Measurements from ENCODE around the gene UNC80. TPM values are rescaled to one million over a fixed set of nuclear protein-coding genes. Genes with fewer than 3 reads are reported as not detected.

The UNC80 gene
- polyA plus RNA-seq, 1 donor (not counting 4 experiments of a cell fraction or from before 2014, with no cell fraction given) = 0.13 TPM

DNA sequence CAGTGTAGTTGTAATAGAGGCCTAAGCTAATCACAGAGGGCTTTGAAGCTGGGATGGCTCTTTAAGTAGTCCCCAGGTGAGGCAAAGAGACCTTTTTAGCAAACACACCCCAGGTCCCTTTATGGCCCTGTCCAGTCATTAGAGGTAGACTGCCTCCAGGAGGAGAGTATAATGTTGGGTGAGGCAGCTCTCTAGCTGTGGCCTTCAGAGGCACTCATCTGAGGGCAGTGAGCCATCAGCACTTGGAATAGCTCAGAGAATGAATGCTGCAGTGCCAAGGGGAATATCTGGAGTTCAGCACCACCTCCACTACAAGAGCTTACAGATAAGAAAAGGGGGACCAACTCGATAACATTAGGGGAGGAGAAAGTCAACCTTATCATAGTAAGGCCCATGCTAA is 52.8 kb downstream of the UNC80 start:
- FAIRE-seq = no peak
- dilution Hi-C loops (cut with MboI; ENCODE audit: extremely low pct_ligation_motif_present, low sequenced_read_pairs) = no loop called here
- Histone ChIP-seq H3K27ac (ENCODE audit: control insufficient read depth, insufficient read depth, low read length) (no peak overlapping the region), H3K4me3 (ENCODE audit: control insufficient read depth in 2 of 3, extremely low read depth in 1 of 3, insufficient read depth in 2 of 3, low read depth in 1 of 3, low read length in 3 of 3) (no peak overlapping the region), H3K36me3 (ENCODE audit: control insufficient read depth in 2 of 2, extremely low read depth in 1 of 2, insufficient read depth in 2 of 2, low read length in 2 of 2) (no peaks in the 10 kb centered on the region), H3K9ac (ENCODE audit: control insufficient read depth, extremely low read depth, insufficient read depth, low read length) (no peak overlapping the region), H3K79me2 (ENCODE audit: control insufficient read depth, insufficient read depth, low read length) (no peaks in the 10 kb centered on the region), H2AFZ (ENCODE audit: control insufficient read depth, low read length) (no peak overlapping the region), H4K20me1 (ENCODE audit: control insufficient read depth, extremely low read depth, insufficient read depth, low read length) (no peaks in the 10 kb centered on the region), H3K9me3 (ENCODE audit: control insufficient read depth, low read depth, low read length) (no peaks in the 10 kb centered on the region), H3K9me1 (ENCODE audit: control insufficient read depth, extremely low read depth, insufficient read depth, low read length) (no peaks in the 10 kb centered on the region), H3K4me2 (ENCODE audit: control insufficient read depth, extremely low read depth, insufficient read depth, low read depth, low read length) (no peak overlapping the region), H3K27me3 (ENCODE audit: control insufficient read depth, extremely low read depth, insufficient read depth, low read length) (no peaks in the 10 kb centered on the region), H3K4me1 (ENCODE audit: control insufficient read depth, extremely low read depth, insufficient read depth, low read length) (no peaks in the 10 kb centered on the region)
- no peak for DNase-seq (ENCODE audit: low read depth, low spot score)
- no peak for TF ChIP-seq EZH2 (IDR thresholded peaks at IDR 0.05; ENCODE audit: low read length)
- TF ChIP-seq, protein P1, sequence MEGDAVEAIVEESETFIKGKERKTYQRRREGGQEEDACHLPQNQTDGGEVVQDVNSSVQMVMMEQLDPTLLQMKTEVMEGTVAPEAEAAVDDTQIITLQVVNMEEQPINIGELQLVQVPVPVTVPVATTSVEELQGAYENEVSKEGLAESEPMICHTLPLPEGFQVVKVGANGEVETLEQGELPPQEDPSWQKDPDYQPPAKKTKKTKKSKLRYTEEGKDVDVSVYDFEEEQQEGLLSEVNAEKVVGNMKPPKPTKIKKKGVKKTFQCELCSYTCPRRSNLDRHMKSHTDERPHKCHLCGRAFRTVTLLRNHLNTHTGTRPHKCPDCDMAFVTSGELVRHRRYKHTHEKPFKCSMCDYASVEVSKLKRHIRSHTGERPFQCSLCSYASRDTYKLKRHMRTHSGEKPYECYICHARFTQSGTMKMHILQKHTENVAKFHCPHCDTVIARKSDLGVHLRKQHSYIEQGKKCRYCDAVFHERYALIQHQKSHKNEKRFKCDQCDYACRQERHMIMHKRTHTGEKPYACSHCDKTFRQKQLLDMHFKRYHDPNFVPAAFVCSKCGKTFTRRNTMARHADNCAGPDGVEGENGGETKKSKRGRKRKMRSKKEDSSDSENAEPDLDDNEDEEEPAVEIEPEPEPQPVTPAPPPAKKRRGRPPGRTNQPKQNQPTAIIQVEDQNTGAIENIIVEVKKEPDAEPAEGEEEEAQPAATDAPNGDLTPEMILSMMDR (optimal IDR thresholded peaks at IDR 0.05 in 1 of 3, IDR thresholded peaks at IDR 0.05 in 1 of 3, conservative IDR thresholded peaks at IDR 0.05 in 1 of 3; ENCODE audit: extremely low read depth in 1 of 3, insufficient read depth in 2 of 3, low read length in 3 of 3) = no peak

DNA sequence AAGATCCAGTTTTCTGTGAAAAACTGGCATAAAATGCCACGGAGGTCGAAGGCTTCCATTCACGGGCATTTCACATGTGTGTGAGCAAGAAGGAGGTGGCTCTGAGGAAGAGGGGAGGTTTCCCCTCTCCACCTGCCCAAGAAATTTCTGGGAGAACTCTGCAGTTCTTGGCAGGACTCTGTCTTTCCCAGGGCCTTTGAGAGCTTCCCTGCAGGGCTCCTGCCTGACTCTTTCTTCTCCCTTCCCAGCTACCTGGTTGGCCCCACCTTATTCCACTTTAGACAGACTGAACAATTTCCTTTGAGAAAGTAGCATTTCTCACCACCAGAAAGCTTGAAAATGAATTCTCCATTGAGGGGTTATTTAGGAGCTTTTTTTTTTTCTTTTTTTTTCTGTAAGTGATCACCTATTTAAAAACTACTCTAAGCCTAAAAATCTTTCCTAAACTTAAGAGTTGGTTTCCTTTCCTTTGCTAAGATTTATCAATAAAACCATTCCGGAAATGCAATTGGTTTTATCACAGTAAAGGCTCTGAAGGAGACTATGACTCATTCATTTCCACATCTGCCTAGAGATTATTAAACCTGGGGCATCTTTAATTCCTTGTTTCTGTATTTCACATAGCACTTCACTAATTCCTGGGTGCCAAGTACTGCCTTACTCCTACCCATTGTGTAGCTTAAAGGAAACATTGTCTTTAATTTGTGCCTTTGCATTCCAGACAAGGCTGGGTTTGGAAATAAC is 59.3 kb downstream of the UNC80 start:
- H3K27ac ChIP-seq (ENCODE audit: control insufficient read depth, insufficient read depth, low read length) = no peak overlapping the region
- no peak overlapping the region for H3K9ac ChIP-seq (ENCODE audit: control insufficient read depth, extremely low read depth, insufficient read depth, low read length)
- no peak overlapping the region for H3K4me3 ChIP-seq (ENCODE audit: control insufficient read depth in 2 of 3, extremely low read depth in 1 of 3, insufficient read depth in 2 of 3, low read depth in 1 of 3, low read length in 3 of 3)
- no peaks in the 10 kb centered on the region for H3K9me1 ChIP-seq (ENCODE audit: control insufficient read depth, extremely low read depth, insufficient read depth, low read length)
- no peak for FAIRE-seq
- no peaks in the 10 kb centered on the region for H3K79me2 ChIP-seq (ENCODE audit: control insufficient read depth, insufficient read depth, low read length)
- no peaks in the 10 kb centered on the region for H3K9me3 ChIP-seq (ENCODE audit: control insufficient read depth, low read depth, low read length)
- no peaks in the 10 kb centered on the region for H3K36me3 ChIP-seq (ENCODE audit: control insufficient read depth in 2 of 2, extremely low read depth in 1 of 2, insufficient read depth in 2 of 2, low read length in 2 of 2)
- no peaks in the 10 kb centered on the region for H3K27me3 ChIP-seq (ENCODE audit: control insufficient read depth, extremely low read depth, insufficient read depth, low read length)
- dilution Hi-C loops (cut with MboI; ENCODE audit: extremely low pct_ligation_motif_present, low sequenced_read_pairs) = no loop called here
- no peak overlapping the region for H2AFZ ChIP-seq (ENCODE audit: control insufficient read depth, low read length)
- H3K4me2 ChIP-seq (ENCODE audit: control insufficient read depth, extremely low read depth, insufficient read depth, low read depth, low read length) = no peak overlapping the region
- TF ChIP-seq, protein P1 (optimal IDR thresholded peaks at IDR 0.05 in 1 of 3, IDR thresholded peaks at IDR 0.05 in 1 of 3, conservative IDR thresholded peaks at IDR 0.05 in 1 of 3; ENCODE audit: extremely low read depth in 1 of 3, insufficient read depth in 2 of 3, low read length in 3 of 3) = no peak
- no peak for TF ChIP-seq EZH2 (IDR thresholded peaks at IDR 0.05; ENCODE audit: low read length)
- H3K4me1 ChIP-seq (ENCODE audit: control insufficient read depth, extremely low read depth, insufficient read depth, low read length) = no peaks in the 10 kb centered on the region
- DNase-seq (ENCODE audit: low read depth, low spot score) = no peak
- no peaks in the 10 kb centered on the region for H4K20me1 ChIP-seq (ENCODE audit: control insufficient read depth, extremely low read depth, insufficient read depth, low read length)

Measured in keratinocyte (primary cell).